ENCODE data around the gene FKBP1A.
"Not testable (repeated sequence)": the region's sequence is repeated elsewhere in the genome, so short reads cannot be mapped to it uniquely, and the experiment has no call there.

FKBP1A gene

DNA sequence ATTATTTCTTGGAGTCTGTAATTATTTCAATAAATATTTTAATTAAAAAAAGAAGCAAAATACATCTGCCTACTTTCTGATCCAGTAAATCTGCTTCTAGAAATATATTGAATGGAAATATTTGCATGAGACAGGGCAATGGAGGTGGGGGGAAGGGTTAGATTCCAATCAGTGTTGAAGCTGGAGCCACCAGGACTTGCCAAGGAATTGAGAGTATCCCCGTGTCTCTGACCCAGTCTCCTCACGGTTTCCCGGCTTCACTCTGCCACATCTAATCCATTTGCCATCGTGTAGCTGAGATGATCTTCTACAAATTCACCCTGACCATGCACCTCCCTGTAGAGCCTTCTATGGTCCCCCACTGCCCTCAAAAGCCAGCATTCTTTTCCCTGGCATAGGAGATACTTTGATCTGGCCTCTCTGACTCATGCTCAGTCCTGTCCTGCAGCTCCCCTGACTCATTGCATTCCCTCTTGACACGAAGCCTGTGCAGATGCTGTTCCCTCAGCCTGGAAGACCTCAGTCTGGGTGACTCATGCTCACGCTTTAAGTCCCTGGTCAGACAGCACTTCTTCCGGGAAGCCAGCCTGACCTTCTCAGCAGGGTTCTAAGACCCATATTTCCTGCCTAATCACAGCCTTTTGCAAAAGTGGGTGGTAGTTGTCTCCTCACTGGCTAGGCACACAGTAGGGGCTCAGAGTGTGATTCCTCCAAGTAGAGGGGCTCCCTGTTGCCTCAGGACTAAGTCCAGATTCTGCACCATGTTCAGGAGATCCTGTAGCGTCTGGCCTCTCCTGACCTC is 23.0 kb upstream of the FKBP1A start:
- no peak for DNase-seq

DNA sequence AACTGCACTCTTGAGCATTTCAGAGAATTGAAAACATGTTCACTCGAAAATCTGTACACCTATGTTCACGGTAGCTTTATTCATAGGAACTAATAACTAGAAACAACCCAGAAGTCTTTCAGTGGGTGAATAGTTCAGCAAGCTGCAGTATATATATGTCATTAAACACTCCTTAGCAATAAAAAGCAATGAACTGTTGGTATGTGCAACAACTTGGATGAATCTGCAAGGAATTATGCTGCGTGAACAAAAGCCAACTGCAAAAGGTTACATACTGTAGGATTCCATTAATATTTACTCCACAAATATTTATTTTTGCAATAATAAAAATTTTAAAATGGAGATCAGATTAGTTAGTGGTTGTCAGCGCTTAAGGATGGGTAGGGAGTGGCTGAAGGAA is 22.1 kb upstream of the FKBP1A start:
- DNase-seq = no peak

DNA sequence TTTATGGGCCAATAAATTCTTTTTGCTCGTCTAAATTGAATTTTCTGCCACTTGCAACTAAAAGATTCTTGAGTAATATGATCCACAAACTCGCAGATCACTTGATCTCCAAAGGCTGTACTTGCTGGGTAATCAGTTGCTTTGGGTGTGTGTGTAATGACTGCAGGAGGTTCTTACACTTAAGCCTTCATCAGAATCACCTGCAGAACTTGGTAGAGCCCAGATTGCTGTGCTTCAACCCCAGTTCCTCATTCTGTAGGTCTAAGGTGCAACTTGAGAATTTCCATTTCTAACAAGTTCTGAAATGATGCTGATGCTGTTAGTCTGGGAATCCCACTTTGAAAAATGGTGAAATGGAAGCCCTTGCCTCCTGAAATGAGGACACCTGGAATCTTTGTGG is 12.9 kb upstream of the FKBP1A start:
- no peak for DNase-seq

DNA sequence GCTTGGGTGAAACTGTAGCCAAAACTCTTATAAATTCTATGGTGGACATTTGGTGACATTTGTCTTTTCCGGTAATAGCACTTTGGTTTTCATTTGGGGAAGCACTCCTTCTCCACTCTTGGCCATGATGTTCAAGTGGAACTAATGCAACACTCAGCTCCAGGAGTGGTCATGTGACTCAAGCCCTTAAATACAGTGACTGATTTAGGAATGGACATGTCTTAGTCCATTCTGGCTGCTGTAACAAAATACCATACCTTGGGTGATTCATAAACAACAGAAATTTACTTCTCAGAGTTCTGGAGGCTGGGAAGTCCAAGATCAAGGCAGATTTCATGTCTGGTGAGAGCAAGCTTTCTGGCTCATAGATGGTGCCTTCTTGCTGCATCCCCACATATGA is 10.8 kb upstream of the FKBP1A start:
- DNase-seq = no peak

DNA sequence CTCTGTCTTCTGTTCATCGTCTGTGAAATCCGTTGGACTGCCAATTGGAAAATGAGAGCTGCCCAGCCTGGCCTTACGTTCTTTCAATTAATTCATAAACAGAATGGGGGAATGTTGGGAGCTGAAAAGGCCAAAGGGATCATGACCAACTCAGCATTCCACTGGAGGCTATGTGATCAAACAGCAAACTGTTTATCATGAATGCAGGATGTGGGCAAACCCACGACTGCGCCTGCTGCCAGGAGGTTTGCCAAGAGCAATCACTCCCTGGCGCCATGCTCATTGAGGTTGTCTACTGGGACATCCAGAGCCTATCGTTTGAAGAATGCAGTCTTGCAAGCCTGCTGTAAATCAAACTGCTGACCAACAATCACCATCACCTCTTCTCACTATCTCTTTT is 9.3 kb upstream of the FKBP1A start:
- DNase-seq = no peak

DNA sequence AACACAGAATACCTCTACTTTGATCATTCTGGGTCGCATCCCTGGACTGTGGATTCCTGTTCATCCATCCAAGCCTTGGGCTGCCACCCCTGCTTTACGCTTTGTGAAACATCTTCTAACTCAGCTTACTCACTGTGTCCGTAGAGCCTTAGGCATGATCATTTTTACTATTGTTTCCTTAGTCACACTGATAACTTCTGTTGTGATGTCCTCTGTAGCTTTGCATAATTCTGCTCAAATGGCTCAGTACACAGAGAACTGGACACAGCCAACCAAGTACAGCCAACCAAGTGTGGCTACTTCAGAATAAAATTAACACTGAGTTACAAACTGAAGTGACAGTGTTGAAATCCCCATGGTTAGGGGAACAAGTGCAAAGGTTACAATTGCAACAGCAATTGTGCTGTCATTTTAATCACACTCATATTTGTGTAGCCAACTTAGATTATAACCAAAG is 8.6 kb upstream of the FKBP1A start:
- no peak for DNase-seq

DNA sequence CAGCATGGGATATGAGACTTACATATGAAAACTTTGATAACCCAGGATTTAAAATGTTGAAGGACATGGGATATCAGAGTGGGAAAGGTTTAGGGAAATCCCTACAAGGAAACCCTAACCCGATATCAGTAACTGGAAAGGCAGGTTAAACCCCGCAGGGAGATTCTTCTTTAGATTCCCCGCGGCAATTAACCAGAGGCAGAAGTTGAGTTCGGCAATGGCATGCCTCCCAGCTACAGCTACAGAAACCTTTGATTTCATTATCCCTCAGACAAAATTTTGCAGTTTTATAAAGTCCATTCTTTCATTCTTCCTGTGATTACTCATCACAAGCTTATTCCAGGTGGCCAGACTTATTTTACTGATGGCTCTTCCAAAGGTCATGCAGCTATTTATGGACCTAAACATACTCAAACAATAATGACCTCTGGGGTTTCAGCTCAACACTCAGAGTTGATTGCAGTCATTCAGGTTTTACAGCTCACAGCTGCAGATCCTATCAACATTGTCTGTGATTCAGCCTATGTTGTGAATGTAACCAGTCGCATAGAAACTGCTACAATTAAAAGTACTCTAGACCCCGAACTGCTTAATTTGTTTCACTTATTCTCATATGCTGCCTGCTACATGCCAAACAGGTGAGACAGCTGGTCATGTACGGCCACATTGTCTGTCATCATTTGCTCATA is 7.0 kb upstream of the FKBP1A start:
- DNase-seq = not testable (repeated sequence)

DNA sequence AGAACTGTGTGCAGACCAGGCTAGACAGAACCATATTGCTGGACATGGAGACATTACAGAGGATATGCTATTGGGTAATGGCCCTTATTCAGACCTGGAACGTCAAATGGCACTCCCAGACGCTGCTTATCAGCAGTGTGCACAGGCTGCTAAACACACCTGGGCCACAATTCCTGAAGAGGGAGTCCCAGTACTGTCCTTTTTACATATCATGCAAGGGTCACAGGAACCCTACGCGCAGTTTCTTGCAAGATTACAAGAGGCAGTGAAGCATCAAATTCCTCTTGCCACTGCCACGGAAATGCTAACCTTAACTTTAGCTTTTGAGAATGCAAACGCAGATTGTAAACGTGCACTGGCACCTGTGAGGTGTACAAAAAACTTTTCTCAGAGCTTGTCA is 5.3 kb upstream of the FKBP1A start:
- not testable (repeated sequence) for DNase-seq

DNA sequence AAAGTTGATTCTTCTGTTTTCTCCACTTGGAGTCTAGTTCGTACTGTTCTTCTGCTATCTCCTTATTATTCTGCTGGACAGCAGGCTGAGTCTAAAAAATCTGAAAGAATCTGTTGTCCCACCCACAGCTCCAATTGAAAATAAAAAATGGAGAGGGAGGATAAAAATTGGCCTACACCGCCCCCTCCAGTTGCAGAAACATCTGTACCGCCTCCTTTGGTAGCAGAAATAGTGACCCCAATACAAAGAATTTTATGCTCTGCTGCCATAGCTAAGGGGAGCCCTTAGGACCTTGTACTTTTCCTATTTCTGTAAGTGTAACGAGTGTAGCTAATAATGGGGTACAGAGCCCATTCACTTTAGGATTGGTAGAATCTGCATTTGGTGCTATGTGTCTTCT is 4.9 kb upstream of the FKBP1A start:
- no peak for DNase-seq

DNA sequence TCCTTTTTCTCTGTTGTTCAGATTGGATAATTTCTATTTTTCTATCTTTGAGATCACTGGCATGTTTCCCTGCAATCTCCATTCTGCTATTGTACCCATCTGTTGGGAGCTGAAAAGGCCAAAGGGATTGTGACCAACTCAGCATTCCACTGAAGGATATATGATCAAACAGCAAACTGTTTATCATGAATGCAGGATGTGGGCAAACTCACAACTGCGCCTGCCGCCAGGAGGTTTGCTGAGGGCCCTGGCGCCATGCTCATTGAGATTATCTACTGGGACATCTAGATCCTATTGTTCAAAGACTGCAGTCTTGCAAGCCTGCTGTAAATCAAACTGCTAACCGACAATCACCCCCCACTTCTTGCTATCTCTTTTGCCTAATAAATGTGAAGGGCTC is 3.8 kb upstream of the FKBP1A start:
- no peak for DNase-seq

DNA sequence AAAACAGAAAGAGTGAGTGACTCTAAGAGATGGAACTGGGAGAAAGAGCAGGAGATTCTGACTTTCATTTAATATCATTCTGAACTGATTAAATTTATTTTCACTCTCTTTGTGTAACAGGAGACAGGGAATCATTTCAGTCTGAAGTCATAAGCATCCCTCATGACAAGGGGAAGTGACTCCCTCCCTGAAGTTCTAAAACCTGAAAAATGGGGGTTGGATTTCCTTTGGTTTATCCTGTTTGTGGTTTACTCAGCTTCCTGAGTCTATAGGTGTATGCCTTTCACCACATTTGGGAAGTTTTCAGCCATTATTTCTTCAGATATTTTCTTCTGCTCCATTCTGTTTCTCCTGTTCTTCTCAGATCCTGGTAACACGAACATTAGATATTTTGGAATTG is 3.4 kb upstream of the FKBP1A start:
- no peak for DNase-seq

DNA sequence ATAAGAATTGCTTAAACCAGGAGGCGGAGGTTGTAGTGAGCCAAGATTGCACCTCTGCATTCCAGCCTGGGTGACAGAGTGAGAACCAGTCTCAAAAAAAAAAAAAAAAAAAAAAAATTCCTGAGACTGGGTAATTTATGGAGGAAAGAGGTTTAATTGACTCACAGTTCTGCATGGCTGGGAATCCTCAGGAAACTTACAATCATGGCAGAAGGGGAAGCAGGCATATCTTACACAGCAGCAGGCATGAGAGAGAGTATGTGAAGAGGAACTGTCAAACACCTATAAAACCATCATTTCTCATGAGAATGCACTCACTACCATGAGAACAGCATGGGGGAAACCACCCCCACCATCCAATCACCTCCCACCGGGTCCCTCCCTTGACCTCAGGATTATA is 1.8 kb upstream of the FKBP1A start:
- DNase-seq = no peak

DNA sequence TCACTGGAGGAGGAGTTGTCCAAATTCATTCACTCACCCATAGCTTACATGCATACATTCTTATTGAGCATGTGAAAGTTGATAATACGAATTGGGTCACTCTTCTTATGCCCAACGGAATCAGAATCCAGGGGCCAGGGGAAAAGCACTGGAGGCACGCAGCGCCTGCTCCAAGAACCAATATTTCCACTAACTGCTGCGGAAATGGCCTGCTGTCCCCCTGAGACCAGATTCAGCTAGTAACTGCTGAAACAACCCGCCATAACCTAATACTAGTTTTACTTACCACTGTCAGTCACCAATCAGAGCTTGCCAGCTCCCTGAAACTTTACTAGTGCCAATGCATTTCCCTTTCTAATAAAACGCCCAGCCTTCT is 641 bp upstream of the FKBP1A start:
- no peak for DNase-seq

DNA sequence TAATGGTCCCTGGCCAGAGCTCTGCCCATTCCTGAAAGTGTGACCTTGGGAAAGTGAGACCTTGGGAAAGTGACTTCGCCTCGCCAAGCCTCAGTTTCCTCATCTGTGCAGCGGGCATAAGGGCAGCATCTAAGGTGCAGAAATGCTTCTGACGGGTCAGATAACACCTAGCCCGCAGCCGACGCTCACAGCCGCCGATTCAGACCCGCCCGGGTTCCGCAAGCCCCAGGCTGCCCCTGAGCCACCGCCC is 486 bp downstream of the FKBP1A start:
- no peak for DNase-seq

DNA sequence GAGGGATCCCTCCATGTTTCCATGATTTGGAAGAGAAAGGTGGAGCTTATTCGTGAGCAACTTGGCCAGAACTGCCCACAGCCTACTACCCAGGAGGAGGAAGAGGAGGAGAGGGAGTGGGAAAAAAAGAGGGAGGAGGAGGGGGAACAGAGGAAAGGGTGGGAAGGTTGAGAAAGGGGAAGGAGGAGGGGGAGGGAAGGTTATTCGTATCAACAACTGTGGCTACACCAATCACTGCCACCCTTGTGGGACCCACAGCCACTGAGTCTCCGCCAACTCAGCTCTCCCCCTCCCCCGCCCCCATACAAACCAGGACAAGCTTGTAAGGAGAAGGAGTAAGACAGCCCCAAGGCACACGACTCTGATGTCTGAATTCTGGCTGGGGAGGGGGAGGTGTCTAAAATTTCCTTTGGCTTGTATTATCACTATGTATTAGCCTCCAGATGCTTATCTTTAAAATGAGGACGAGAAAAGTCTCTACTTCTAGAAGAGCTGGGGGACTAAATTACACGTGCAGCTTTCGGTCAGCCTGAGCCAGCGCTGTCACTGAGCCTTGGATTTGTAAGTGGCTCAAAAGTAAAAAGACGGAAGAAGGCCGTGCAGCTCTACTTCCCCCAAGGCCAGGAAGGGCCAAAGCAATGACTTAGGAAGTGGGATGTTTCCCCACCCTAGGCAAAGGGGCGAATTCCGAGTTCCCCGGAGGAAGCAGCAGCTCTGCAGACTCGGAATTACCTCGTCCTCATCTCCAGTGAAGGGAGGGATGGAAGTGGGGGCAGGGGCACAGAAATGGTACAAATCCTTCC is 1.0 kb downstream of the FKBP1A start:
- no peak for DNase-seq

DNA sequence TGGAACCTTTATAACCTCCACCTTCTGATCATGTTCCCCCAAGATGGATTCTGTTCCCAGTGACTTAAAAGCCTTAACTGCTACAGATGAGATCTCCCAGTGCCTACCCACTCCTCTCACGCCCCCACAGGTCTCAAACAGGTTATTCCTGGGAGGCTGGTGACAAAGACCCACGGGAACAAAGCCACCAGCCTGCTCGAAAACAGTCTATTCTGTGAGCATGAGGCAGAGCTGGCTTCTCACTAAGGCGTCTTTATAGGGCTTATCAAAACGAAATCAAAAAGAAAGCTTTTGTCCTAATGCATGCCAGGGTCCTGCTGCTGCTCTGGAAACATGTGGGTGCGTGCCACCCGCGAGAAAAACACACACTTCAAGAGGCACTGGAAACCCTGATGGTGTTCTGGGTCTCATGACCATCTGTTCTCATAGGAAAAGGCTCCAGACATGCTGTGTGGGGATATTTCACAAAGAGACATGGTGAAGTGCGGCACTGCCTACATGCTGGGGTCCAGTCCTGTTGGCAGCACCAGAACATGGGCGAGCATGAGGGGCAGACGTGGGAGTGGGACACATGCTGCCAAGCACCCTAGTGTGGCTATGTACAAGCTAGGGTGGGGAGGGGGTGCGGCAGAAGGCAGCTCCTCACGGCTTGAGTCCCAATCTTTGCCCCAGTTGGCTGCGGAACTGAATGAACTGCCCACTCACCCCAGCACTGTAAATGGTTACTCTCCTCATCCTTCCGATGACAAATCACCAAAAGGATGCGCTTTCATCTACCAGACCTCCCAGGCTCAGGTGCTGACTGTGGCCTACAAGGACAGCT is 2.1 kb downstream of the FKBP1A start:
- no peak for DNase-seq

DNA sequence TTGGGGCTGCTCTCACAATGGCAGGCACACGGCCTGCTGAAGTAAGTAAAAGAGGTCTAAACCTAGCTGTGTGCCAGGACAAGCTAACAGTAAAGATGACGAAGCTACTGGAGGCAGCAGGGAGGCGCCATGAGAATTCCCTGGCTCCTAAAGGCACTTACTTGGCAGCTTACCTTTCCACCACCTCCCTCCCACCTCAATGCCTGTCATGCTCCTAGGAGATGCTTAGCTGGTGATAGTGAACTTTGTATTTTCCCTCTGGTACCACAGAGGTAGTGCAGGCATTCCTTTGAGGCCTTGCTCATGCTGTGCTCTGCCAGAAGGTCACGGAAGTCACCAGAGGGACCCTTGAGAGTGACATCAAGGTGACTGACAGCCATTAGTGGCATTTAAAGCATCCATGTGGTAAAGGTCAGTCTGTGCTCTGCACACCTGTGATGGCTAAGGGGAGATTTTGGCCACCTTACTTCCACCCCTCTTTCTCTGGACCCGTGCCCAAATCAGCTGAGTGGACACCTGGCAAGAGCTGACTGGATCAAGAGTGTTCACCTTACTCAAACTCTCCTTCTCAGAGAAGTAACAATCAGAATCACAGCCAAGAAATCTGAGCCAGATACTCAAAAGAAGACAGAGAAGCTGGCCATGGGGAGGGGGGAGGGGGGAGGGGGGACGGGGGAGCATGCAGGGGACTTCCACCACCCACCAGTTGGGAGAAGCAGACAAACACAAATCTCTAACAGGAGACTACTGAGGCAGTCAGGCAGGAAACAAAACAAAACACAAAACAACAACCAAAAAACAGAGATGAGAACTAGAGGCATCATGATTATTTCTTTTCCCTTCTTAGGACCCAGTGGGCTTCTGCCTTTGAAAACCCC is 2.9 kb downstream of the FKBP1A start:
- DNase-seq = no peak

DNA sequence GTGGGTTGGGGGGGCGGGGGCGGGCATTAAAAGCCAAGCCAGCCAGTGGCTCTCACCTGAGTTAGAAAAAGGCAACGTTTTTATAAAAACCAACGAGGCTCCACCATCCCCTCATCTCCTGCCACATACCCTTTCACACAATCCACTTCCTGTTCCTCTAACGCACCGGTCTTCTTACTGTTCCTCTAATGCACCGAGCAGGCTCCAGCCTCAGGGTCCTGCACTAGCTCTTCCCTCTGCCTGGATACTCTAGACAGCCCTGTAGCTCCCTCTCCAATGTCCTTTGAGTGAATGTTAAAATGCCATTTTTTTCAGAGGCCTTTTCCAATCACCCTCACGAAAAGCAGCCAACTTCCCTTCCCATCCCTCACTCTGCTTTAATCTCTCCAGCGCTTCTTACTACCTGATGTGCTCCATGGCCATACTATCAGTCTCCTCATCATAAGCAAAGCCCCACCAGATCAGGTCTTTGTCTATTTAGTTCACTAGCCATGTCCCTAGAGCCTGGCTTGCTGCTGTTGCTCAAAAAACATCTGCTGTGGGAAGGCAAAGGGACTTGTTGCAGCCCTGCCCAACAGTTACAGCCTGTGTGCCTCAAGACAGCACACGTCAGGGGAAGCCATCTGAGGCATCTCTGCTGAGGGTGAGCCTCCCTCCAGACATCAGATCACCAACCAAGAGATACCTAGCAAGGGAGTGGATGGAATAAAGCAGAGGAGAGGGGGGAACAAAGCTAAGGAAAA is 3.9 kb downstream of the FKBP1A start:
- no peak for DNase-seq

DNA sequence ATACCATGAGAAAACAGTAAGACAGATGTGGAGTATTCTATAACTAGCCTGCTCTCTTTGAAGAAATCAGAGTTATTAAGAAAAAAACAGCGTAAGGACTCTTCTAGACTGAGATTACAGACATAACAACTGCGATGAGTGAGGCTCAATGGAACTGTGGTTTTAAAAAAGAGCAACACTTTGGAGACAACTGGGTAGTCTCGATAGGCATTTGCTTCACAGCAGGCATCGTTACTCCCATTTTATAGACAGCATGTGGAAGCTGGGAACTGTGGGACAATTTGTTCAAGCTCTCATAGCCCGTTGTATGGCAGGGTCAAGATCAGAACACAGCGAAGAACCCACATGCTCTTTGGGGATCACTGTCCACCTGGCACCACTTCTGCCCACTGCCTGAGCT is 4.6 kb downstream of the FKBP1A start:
- DNase-seq = no peak

DNA sequence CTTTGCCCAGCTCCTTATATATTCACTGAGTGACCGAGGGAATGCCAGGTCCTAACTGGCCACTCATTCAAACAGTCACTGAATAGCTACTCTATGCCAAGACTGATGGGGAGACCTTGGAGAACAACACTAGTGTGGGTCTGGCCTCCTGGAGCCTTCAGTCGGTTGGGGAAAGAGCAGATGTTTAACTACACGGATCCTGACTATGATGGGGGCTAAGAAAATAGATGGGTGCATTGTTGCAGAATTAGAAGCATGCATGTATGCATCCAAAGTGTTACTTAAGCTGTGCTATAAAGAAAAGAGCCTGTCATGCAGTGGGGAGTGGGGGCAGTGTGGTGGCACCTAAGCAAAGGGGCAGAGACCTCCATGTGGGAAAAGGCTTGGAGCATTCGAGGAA is 6.5 kb downstream of the FKBP1A start:
- no peak for DNase-seq

DNA sequence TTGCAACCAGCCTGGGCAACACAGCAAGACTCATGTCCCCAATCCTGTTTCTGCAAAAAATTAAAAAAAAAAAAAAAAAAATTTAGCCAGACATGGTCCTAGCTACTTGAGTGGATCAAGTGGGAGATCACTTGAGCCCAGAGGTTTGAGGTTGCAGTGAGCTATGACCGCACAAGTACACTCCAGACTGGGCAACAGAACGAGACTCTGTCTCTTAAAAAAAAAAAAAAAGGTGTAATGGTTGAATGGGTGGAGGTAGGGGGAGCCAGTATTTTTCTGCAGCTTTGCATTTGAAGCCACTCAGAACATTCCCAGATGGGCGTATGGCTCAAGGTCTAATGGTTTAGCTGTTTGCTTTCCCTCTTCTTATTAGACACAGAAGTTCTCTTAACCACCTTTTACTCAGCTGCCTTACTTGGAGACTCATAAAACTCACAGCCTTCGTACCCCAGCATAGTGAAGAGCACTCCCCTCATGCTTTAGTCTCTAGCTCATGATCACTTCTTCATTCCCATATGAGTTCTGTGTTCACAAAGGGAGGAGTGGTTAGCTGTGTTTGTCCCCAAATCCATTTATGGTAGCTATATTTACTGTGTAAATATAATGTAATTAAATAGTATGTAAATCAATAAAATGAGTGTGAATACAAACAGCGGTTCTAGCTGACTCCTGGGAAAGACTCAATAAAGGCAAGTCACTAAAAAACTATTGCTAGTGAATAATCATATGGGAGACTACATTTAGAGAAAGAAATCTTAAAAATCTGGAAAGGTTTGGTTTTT is 9.0 kb downstream of the FKBP1A start:
- no peak for DNase-seq
